ENCODE results near the gene MED23. TPM values are rescaled to one million over a fixed set of nuclear protein-coding genes. Genes with fewer than 3 reads are reported as not detected.

Gene MED23
- total and polyA plus RNA-seq, 9 of the 15 experiments (the other 6 are each of a cell fraction or from before 2014, with no cell fraction given), result 13.7 to 61.2 (median 27.2) TPM

- no peak for TF ChIP-seq RBM25 (IDR thresholded peaks at IDR 0.05; ENCODE audit: low read depth, low read length, severe bottlenecking)
- TF ChIP-seq ZNF253 (CRISPR knock-in tag; conservative IDR thresholded peaks at IDR 0.05), result no peak
- TF ChIP-seq CBFB (CRISPR knock-in tag; IDR thresholded peaks at IDR 0.05), result no peak
- TF ChIP-seq ETV6 (IDR thresholded peaks at IDR 0.05; ENCODE audit: borderline replicate concordance in 1 of 2, low read depth in 2 of 2, low read length in 1 of 2), result no peak
- TF ChIP-seq ETV6 (CRISPR knock-in tag; IDR thresholded peaks at IDR 0.05; ENCODE audit: borderline replicate concordance), result no peak
- TF ChIP-seq, protein P1, sequence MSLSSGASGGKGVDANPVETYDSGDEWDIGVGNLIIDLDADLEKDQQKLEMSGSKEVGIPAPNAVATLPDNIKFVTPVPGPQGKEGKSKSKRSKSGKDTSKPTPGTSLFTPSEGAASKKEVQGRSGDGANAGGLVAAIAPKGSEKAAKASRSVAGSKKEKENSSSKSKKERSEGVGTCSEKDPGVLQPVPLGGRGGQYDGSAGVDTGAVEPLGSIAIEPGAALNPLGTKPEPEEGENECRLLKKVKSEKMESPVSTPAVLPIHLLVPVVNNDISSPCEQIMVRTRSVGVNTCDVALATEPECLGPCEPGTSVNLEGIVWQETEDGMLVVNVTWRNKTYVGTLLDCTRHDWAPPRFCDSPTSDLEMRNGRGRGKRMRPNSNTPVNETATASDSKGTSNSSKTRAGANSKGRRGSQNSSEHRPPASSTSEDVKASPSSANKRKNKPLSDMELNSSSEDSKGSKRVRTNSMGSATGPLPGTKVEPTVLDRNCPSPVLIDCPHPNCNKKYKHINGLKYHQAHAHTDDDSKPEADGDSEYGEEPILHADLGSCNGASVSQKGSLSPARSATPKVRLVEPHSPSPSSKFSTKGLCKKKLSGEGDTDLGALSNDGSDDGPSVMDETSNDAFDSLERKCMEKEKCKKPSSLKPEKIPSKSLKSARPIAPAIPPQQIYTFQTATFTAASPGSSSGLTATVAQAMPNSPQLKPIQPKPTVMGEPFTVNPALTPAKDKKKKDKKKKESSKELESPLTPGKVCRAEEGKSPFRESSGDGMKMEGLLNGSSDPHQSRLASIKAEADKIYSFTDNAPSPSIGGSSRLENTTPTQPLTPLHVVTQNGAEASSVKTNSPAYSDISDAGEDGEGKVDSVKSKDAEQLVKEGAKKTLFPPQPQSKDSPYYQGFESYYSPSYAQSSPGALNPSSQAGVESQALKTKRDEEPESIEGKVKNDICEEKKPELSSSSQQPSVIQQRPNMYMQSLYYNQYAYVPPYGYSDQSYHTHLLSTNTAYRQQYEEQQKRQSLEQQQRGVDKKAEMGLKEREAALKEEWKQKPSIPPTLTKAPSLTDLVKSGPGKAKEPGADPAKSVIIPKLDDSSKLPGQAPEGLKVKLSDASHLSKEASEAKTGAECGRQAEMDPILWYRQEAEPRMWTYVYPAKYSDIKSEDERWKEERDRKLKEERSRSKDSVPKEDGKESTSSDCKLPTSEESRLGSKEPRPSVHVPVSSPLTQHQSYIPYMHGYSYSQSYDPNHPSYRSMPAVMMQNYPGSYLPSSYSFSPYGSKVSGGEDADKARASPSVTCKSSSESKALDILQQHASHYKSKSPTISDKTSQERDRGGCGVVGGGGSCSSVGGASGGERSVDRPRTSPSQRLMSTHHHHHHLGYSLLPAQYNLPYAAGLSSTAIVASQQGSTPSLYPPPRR (CRISPR knock-in tag; IDR thresholded peaks at IDR 0.05; ENCODE audit: borderline replicate concordance), result no peak
- no peak for TF ChIP-seq RBBP5 (IDR thresholded peaks at IDR 0.05; ENCODE audit: borderline replicate concordance, insufficient read depth, low read length, poor library complexity, severe bottlenecking)
- no peak for TF ChIP-seq MCM7 (IDR thresholded peaks at IDR 0.05)
- peak; percentile 91 for TF ChIP-seq MYNN (IDR thresholded peaks at IDR 0.05)
- no peak for TF ChIP-seq MYNN (CRISPR knock-in tag; IDR thresholded peaks at IDR 0.05)
- peak in 1 of 2 experiments; percentile 46; a peak in 1 of 4 replicates for TF ChIP-seq CSDE1 (IDR thresholded peaks at IDR 0.05)
- TF ChIP-seq BDP1 (IDR thresholded peaks at IDR 0.05; ENCODE audit: insufficient read depth, insufficient read length), result no peak
- TF ChIP-seq MLX (CRISPR knock-in tag; conservative IDR thresholded peaks at IDR 0.05), result no peak
- no peak for TF ChIP-seq GATA2 (CRISPR knock-in tag; IDR thresholded peaks at IDR 0.05)
- TF ChIP-seq, protein P2, sequence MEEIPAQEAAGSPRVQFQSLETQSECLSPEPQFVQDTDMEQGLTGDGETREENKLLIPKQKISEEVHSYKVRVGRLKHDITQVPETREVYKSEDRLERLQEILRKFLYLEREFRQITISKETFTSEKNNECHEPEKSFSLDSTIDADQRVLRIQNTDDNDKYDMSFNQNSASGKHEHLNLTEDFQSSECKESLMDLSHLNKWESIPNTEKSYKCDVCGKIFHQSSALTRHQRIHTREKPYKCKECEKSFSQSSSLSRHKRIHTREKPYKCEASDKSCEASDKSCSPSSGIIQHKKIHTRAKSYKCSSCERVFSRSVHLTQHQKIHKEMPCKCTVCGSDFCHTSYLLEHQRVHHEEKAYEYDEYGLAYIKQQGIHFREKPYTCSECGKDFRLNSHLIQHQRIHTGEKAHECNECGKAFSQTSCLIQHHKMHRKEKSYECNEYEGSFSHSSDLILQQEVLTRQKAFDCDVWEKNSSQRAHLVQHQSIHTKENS (CRISPR knock-in tag; IDR thresholded peaks at IDR 0.05), result 0 out of 2 replicates have a peak, but pooled peaks have one; percentile 61
- TF ChIP-seq, protein P3, sequence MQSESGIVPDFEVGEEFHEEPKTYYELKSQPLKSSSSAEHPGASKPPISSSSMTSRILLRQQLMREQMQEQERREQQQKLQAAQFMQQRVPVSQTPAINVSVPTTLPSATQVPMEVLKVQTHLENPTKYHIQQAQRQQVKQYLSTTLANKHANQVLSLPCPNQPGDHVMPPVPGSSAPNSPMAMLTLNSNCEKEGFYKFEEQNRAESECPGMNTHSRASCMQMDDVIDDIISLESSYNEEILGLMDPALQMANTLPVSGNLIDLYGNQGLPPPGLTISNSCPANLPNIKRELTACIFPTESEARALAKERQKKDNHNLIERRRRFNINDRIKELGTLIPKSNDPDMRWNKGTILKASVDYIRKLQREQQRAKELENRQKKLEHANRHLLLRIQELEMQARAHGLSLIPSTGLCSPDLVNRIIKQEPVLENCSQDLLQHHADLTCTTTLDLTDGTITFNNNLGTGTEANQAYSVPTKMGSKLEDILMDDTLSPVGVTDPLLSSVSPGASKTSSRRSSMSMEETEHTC (IDR thresholded peaks at IDR 0.05), result no peak
- TF ChIP-seq, protein P4, sequence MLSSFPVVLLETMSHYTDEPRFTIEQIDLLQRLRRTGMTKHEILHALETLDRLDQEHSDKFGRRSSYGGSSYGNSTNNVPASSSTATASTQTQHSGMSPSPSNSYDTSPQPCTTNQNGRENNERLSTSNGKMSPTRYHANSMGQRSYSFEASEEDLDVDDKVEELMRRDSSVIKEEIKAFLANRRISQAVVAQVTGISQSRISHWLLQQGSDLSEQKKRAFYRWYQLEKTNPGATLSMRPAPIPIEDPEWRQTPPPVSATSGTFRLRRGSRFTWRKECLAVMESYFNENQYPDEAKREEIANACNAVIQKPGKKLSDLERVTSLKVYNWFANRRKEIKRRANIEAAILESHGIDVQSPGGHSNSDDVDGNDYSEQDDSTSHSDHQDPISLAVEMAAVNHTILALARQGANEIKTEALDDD (IDR thresholded peaks at IDR 0.05), result peak; percentile 73
- no peak for TF ChIP-seq HDGF (IDR thresholded peaks at IDR 0.05)
Observed at GRCh38 chr6:131636880-131637792, 9.1 kb upstream of the MED23 start, which contains the start of gene ENPP3 (continued).
